ENCODE results near the gene NHLH1. TPM values are rescaled to one million over a fixed set of nuclear protein-coding genes. Genes with fewer than 3 reads are reported as not detected.

The NHLH1 gene
- total and polyA plus RNA-seq, 2 donors (not counting 3 experiments of a cell fraction or from before 2014, with no cell fraction given), result 0.46 TPM

GRCh38 chr1:160342526-160342925 is 24.3 kb upstream of the NHLH1 start:
- CTCF ChIA-PET, result interaction anchor here (1.0 to 1.4 kb wide), 3 partner anchors 10 to 134 kb away, joined by 3 read pairs; no protein-coding TSS in a partner anchor
- H2AFZ ChIP-seq (ENCODE audit: low read depth, low read length), result no peak overlapping the region
- DNase-seq (ENCODE audit: low read depth, low spot score), result peak; percentile 48
- intact Hi-C loops (cut with micrococcal nuclease) (loop anchor here (2.0 to 5.0 kb wide), 3 partner anchors 35 to 410 kb away; partner anchors contain the start of gene PEA15), dilution Hi-C loops (cut with MboI; ENCODE audit: extremely low pct_ligation_motif_present, low sequenced_read_pairs) (no loop called here)
- H3K4me1 ChIP-seq (ENCODE audit: control insufficient read depth, extremely low read depth, insufficient read depth, low read length), result peaks cover 36% of the 10 kb centered on the region
- no peaks in the 10 kb centered on the region for H3K9me3 ChIP-seq (replicated peaks; ENCODE audit: control insufficient read depth, insufficient read depth, low read length)
- peak overlapping the region; percentile 78 for H3K4me2 ChIP-seq (ENCODE audit: insufficient read depth, low read length)
- no peak for TF ChIP-seq POLR2A (IDR thresholded peaks at IDR 0.05; ENCODE audit: low read depth, low read length)
- no peak for TF ChIP-seq MYC (IDR thresholded peaks at IDR 0.05; ENCODE audit: low read depth, low read length)
- TF ChIP-seq GATA2 (IDR thresholded peaks at IDR 0.05; ENCODE audit: insufficient read depth, insufficient read length, low read depth, low read length), result no peak
- TF ChIP-seq, protein P1, sequence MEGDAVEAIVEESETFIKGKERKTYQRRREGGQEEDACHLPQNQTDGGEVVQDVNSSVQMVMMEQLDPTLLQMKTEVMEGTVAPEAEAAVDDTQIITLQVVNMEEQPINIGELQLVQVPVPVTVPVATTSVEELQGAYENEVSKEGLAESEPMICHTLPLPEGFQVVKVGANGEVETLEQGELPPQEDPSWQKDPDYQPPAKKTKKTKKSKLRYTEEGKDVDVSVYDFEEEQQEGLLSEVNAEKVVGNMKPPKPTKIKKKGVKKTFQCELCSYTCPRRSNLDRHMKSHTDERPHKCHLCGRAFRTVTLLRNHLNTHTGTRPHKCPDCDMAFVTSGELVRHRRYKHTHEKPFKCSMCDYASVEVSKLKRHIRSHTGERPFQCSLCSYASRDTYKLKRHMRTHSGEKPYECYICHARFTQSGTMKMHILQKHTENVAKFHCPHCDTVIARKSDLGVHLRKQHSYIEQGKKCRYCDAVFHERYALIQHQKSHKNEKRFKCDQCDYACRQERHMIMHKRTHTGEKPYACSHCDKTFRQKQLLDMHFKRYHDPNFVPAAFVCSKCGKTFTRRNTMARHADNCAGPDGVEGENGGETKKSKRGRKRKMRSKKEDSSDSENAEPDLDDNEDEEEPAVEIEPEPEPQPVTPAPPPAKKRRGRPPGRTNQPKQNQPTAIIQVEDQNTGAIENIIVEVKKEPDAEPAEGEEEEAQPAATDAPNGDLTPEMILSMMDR (IDR thresholded peaks at IDR 0.05; ENCODE audit: extremely low read depth in 1 of 2, insufficient read depth in 1 of 2, low read depth in 1 of 2, low read length in 2 of 2), result no peak
- H4K20me1 ChIP-seq (replicated peaks; ENCODE audit: control insufficient read depth, extremely low read depth, insufficient read depth, low read length), result peaks cover 3% of the 10 kb centered on the region
- no peaks in the 10 kb centered on the region for H3K9me1 ChIP-seq (replicated peaks; ENCODE audit: control insufficient read depth, extremely low read depth, insufficient read depth, low read length)
- no peaks in the 10 kb centered on the region for H3K27me3 ChIP-seq (ENCODE audit: control insufficient read depth in 2 of 2, insufficient read depth in 2 of 2, low read length in 2 of 2)
- peak overlapping the region; percentile 51 to 92 (median 73) for H3K4me3 ChIP-seq (replicated peaks in 1 of 3; ENCODE audit: insufficient read depth in 1 of 3, low read depth in 1 of 3, low read length in 3 of 3)
- peaks cover 70% of the 10 kb centered on the region for H3K79me2 ChIP-seq (ENCODE audit: control insufficient read depth, insufficient read depth, low read length)
- FAIRE-seq, result no peak
- H3K27ac ChIP-seq (ENCODE audit: insufficient read depth, low read depth, low read length), result peak overlapping the region; percentile 73
- BruUV-seq (replicated peaks), result TSS peak; percentile 69
- POLR2A ChIA-PET, result no interaction called here
- H3K36me3 ChIP-seq (ENCODE audit: control insufficient read depth in 2 of 2, extremely low read depth in 1 of 2, insufficient read depth in 2 of 2, low read length in 2 of 2), result peaks cover 5 to 9% of the 10 kb centered on the region in 2 experiments
- peak overlapping the region; percentile 95 for H3K9ac ChIP-seq (replicated peaks; ENCODE audit: extremely low read depth, insufficient read depth, low read length)

Measured in endothelial cell of umbilical vein (primary cell).